Duodenal mucosa (tissue), 2 donors: Measurements from ENCODE around the gene OR52J3.
"Not testable (repeated sequence)": the region's sequence is repeated elsewhere in the genome, so short reads cannot be mapped to it uniquely, and the experiment has no call there.

Experiments used
- H3K27ac ChIP-seq: one replicate; pipeline ENCODE4 v1.7.0; 2013; ENCODE audit warnings: low read depth, low read length
- H3K27me3 ChIP-seq, 2 donors: one replicate each; pipeline ENCODE4 v1.7.0; 2013; ENCODE audit warnings: low read length in 2 of 2, control low read depth in 1 of 2; ENCODE audit not compliant: insufficient read depth in 2 of 2, control insufficient read depth in 1 of 2
- H3K36me3 ChIP-seq, 2 donors: one replicate each; pipeline ENCODE4 v1.7.0; 2013; ENCODE audit warnings: low read length in 2 of 2, control low read depth in 1 of 2; ENCODE audit not compliant: insufficient read depth in 2 of 2, control insufficient read depth in 1 of 2
- H3K4me1 ChIP-seq, 2 donors: one replicate each; pipeline ENCODE4 v1.7.0; 2013; ENCODE audit warnings: low read length in 2 of 2, control low read depth in 1 of 2; ENCODE audit not compliant: insufficient read depth in 2 of 2, control insufficient read depth in 1 of 2
- H3K4me3 ChIP-seq, 2 donors: one replicate each; pipeline ENCODE4 v1.7.0; 2013; ENCODE audit warnings: low read length in 2 of 2, low read depth in 1 of 2
- H3K9ac ChIP-seq, 2 donors: one replicate each; pipeline ENCODE4 v1.7.0; 2013; ENCODE audit warnings: low read length in 2 of 2, low read depth in 1 of 2
- H3K9me3 ChIP-seq, 2 donors: one replicate each; pipeline ENCODE4 v1.7.0; 2013; ENCODE audit warnings: low read length in 2 of 2, control low read depth in 1 of 2; ENCODE audit not compliant: control insufficient read depth in 1 of 2

Gene OR52J3

GRCh38 chr11:5042091-5042490, 4.2 kb upstream of the OR52J3 start:
- H3K27ac ChIP-seq = no peak overlapping the region
- no peaks in the 10 kb centered on the region for H3K4me1 ChIP-seq
- H3K9me3 ChIP-seq = no peaks in the 10 kb centered on the region
- no peaks in the 10 kb centered on the region for H3K27me3 ChIP-seq
- no peaks in the 10 kb centered on the region for H3K36me3 ChIP-seq
- H3K9ac ChIP-seq = no peak overlapping the region
- H3K4me3 ChIP-seq = no peak overlapping the region

- H3K4me3 ChIP-seq = no peak overlapping the region
- no peak overlapping the region for H3K9ac ChIP-seq
- no peaks in the 10 kb centered on the region for H3K4me1 ChIP-seq
- H3K36me3 ChIP-seq = no peaks in the 10 kb centered on the region
- no peak overlapping the region for H3K27ac ChIP-seq
- no peaks in the 10 kb centered on the region for H3K27me3 ChIP-seq
- H3K9me3 ChIP-seq = no peaks in the 10 kb centered on the region
These were observed 2.9 kb upstream of the OR52J3 start for GRCh38 chr11:5043380-5043779.

DNA sequence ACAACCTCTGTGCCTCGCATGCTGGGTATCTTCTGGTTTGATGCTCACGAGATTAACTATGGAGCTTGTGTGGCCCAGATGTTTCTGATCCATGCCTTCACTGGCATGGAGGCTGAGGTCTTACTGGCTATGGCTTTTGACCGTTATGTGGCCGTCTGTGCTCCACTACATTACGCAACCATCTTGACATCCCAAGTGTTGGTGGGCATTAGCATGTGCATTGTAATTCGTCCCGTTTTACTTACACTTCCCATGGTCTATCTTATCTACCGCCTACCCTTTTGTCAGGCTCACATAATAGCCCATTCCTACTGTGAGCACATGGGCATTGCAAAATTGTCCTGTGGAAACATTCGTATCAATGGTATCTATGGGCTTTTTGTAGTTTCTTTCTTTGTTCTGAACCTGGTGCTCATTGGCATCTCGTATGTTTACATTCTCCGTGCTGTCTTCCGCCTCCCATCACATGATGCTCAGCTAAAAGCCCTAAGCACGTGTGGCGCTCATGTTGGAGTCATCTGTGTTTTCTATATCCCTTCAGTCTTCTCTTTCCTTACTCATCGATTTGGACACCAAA, 516 bp downstream of the OR52J3 start:
- Histone ChIP-seq H3K27me3 (no peaks in the 10 kb centered on the region), H3K4me1 (no peaks in the 10 kb centered on the region), H3K4me3 (no peak overlapping the region), H3K9ac (no peak overlapping the region), H3K27ac (no peak overlapping the region), H3K9me3 (no peaks in the 10 kb centered on the region), H3K36me3 (no peaks in the 10 kb centered on the region)

- H3K27ac ChIP-seq, H3K36me3 ChIP-seq, H3K9me3 ChIP-seq, H3K27me3 ChIP-seq, H3K4me1 ChIP-seq, H3K9ac ChIP-seq, H3K4me3 ChIP-seq: not testable (repeated sequence)
These were observed 12.4 kb downstream of the OR52J3 start for GRCh38 chr11:5058679-5059078.

GRCh38 chr11:5059391-5059790, 13.1 kb downstream of the OR52J3 start, which contains the start of gene OR52E2:
OR52E2 (minus strand) TSS chr11:5059627; CDS start chr11:5059627, 0 bp downstream.
- H3K9me3 ChIP-seq = no peaks in the 10 kb centered on the region
- H3K4me3 ChIP-seq = no peak within 1 kb of the TSS
- H3K36me3 ChIP-seq = no peaks in the 10 kb centered on the region
- no peak within 1 kb of the TSS for H3K27ac ChIP-seq
- no peaks in the 10 kb centered on the region for H3K27me3 ChIP-seq
- H3K9ac ChIP-seq = no peak within 1 kb of the TSS
- no peaks in the 10 kb centered on the region for H3K4me1 ChIP-seq

DNA sequence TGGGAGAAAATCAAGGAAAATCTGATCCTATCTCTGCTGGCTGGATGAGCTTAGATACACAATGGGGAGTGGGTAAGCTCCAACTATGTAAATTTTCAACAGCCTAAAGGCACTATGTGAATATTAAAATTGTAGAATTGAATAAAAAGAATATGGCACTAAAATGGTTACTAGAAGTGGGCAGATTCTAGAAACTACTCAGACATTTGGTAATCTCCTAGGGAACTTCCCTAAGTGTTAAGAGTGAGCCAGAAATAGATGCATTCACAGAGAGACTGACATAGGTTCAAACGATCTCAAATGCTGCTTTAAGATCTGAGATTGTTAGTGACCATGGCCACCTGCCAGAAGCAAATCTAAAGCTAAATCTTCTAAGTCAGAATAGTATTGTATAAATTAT, 18.7 kb downstream of the OR52J3 start:
- Histone ChIP-seq H3K27ac (no peak overlapping the region), H3K36me3 (no peaks in the 10 kb centered on the region), H3K4me3 (no peak overlapping the region), H3K9ac (no peak overlapping the region), H3K27me3 (no peaks in the 10 kb centered on the region), H3K4me1 (no peaks in the 10 kb centered on the region), H3K9me3 (no peaks in the 10 kb centered on the region)

DNA sequence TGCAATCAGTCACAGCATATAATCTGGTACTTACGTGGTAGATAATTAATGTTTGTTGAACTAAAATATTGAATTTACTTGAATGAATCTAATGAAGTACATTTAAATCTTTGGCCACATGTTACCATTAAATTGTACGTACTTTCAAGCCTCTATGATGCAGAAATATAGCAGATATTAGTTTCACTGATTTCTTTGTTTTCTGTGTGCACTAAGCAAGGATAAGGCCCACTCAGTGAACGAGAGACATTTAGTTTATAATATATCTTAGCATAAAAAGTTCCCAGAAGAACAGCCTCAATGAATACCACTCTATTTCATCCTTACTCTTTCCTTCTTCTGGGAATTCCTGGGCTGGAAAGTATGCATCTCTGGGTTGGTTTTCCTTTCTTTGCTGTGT, 22.9 kb downstream of the OR52J3 start, which contains the start of gene OR52E1:
OR52E1 (plus strand) TSS at position 301 of the 400 bp plus-strand sequence.
- Histone ChIP-seq H3K4me3 (no peak within 1 kb of the TSS), H3K9ac (no peak within 1 kb of the TSS), H3K9me3 (no peaks in the 10 kb centered on the region), H3K4me1 (no peaks in the 10 kb centered on the region), H3K36me3 (no peaks in the 10 kb centered on the region), H3K27me3 (no peaks in the 10 kb centered on the region), H3K27ac (no peak within 1 kb of the TSS)

DNA sequence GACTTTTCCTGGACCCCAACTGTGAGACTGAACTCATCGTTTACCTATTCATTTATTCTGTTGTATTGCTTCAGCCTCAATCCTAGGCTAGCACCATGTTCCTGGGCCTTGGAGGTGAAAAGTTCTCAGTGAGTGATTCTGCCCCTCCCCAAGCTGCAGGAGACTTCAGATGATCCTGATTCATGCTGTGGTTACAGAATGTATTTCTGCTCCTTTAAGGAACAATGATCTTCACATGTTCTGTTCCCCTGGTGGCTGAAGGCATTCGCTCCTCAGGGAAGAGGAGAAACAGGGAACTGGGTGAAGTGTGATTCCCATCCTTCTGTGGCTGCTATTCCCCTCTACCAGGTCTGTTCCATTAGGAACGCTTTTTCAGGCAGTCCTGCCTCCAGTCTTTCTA, 25.5 kb downstream of the OR52J3 start:
- Histone ChIP-seq H3K27me3 (no peaks in the 10 kb centered on the region), H3K4me3 (no peak overlapping the region), H3K9me3 (no peaks in the 10 kb centered on the region), H3K4me1 (no peaks in the 10 kb centered on the region), H3K27ac (no peak overlapping the region), H3K9ac (no peak overlapping the region), H3K36me3 (no peaks in the 10 kb centered on the region)

DNA sequence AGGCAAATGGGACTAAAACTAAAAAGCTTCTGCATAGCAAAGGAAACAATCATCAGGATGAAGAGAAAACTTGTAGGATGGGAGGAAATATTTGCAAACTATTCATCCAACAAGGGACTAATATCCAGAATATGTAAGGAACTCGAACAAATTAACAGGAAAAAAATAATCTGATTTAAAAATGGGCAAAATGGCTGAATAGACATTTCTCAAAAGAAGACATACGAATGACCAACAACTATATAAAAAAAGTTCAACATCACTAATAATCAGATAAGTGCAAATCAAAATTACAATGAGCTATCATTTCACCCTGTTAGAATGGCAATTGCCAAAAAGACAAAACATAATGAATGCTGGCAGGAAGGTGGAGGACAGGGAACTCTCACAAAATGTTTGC, 35.1 kb downstream of the OR52J3 start:
- no peak overlapping the region for H3K27ac ChIP-seq
- no peak overlapping the region for H3K9ac ChIP-seq
- H3K4me1 ChIP-seq = no peaks in the 10 kb centered on the region
- H3K27me3 ChIP-seq = no peaks in the 10 kb centered on the region
- no peaks in the 10 kb centered on the region for H3K36me3 ChIP-seq
- no peak overlapping the region for H3K4me3 ChIP-seq
- no peaks in the 10 kb centered on the region for H3K9me3 ChIP-seq

DNA sequence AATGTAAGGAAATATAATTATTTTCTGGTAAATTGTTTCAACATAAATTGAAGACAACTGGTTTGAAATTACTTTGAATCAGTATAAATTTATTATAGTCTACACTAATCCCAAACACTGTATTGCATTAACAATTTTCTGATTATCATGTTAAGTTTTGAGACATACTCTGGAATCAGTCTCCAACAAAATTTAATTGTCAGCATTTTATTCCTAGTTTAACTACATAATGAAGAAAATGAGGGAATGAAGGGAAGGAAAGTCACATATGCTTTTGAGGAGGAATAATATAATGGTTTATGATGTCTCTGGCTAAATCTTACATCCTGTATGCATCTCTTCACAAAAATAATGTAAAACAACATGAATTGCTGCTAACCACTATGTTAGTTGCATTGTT, 37.3 kb downstream of the OR52J3 start:
- Histone ChIP-seq H3K4me1 (no peaks in the 10 kb centered on the region), H3K36me3 (no peaks in the 10 kb centered on the region), H3K9ac (no peak overlapping the region), H3K27ac (no peak overlapping the region), H3K27me3 (no peaks in the 10 kb centered on the region), H3K9me3 (no peaks in the 10 kb centered on the region), H3K4me3 (no peak overlapping the region)

DNA sequence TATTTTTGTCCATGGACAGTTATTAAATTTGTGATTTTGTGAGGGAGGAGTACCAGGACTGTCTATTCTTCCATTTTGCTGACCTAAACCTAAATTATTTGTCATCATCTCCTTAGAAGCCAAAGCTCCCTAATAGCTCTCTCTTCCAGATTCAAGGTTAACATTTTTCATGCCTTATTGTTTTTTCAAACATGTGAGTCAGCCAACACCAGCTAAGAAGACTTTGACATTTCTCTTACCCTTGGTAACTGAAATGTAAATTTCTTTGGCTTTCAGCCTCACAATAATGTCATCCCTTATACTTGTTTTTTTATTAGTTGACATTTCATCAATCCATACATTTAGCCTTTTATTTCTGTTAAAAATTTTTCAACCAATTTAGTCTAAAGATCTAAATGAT, 42.2 kb downstream of the OR52J3 start:
- Histone ChIP-seq H3K27ac (no peak overlapping the region), H3K27me3 (no peaks in the 10 kb centered on the region), H3K4me3 (no peak overlapping the region), H3K4me1 (no peaks in the 10 kb centered on the region), H3K9me3 (no peaks in the 10 kb centered on the region), H3K36me3 (no peaks in the 10 kb centered on the region), H3K9ac (no peak overlapping the region)
